ENCODE data around the gene MIER2.

The MIER2 gene

DNA sequence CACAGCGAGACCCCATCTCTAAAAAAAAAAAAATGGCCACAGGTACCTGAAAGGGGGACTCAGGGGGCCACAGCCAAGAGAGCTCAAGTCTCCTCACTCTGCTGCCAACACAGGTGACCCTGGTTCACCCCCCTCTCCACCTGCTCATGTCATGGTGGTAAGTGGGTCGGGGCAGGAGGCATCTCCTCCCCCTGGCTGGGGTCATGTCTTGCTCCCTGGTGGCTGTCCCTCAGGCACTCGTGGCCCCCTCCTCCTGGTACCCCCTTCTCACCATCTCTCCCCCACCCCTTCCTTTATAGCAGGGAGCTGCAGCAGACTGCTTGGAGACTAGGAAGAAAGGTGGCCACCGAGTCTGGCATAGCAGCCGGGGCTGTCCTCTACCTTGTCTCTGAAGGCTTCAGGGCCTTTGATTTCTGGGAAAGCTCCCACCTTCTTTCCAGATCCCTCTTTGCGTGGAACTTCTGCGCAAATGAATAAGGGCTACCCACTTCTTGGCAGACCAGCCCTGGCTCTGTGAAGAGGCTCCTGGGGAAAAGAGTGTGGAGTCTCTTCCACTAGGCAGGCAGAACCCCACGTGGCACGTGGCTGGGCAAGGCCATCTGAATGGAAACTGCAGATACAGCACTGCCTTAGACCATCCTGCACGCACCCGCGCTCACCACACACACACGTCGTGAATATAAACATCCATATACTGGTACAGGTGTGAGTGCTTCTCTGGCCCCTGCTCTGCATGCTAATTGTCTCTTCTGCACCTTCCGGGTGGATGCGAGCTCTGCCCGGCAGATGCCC lies 20.1 kb upstream of the MIER2 start:
- Histone ChIP-seq H3K9ac (ENCODE audit: low read length) (no peak overlapping the region), H3K4me1 (ENCODE audit: insufficient read depth, low read length, severe bottlenecking) (no peaks in the 10 kb centered on the region), H4K20me1 (ENCODE audit: insufficient read depth, low read length) (no peaks in the 10 kb centered on the region), H3K9me3 (ENCODE audit: low read length) (no peaks in the 10 kb centered on the region), H3K36me3 (ENCODE audit: insufficient read depth, low read length) (no peaks in the 10 kb centered on the region), H3K79me2 (ENCODE audit: insufficient read depth, low read length) (no peaks in the 10 kb centered on the region), H3K4me2 (ENCODE audit: low read length) (no peak overlapping the region), H3K27ac (ENCODE audit: low read depth, low read length, poor library complexity, severe bottlenecking) (no peak overlapping the region), H3K4me3 (ENCODE audit: low read depth, low read length, poor library complexity, severe bottlenecking) (no peak overlapping the region), H3F3A (ENCODE audit: insufficient read depth, low read length) (no peaks in the 10 kb centered on the region), H3K9me2 (ENCODE audit: low read depth, low read length) (no peaks in the 10 kb centered on the region), H3K27me3 (ENCODE audit: insufficient read depth, low read length) (no peaks in the 10 kb centered on the region; the same call in 1 of the 2 replicates), H2AFZ (ENCODE audit: low read length) (no peak overlapping the region)
- TF ChIP-seq, protein P1, sequence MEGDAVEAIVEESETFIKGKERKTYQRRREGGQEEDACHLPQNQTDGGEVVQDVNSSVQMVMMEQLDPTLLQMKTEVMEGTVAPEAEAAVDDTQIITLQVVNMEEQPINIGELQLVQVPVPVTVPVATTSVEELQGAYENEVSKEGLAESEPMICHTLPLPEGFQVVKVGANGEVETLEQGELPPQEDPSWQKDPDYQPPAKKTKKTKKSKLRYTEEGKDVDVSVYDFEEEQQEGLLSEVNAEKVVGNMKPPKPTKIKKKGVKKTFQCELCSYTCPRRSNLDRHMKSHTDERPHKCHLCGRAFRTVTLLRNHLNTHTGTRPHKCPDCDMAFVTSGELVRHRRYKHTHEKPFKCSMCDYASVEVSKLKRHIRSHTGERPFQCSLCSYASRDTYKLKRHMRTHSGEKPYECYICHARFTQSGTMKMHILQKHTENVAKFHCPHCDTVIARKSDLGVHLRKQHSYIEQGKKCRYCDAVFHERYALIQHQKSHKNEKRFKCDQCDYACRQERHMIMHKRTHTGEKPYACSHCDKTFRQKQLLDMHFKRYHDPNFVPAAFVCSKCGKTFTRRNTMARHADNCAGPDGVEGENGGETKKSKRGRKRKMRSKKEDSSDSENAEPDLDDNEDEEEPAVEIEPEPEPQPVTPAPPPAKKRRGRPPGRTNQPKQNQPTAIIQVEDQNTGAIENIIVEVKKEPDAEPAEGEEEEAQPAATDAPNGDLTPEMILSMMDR (IDR thresholded peaks at IDR 0.05; ENCODE audit: low read length) = no peak
- no peak for TF ChIP-seq EZH2 (IDR thresholded peaks at IDR 0.05; ENCODE audit: borderline replicate concordance, low read length)

DNA sequence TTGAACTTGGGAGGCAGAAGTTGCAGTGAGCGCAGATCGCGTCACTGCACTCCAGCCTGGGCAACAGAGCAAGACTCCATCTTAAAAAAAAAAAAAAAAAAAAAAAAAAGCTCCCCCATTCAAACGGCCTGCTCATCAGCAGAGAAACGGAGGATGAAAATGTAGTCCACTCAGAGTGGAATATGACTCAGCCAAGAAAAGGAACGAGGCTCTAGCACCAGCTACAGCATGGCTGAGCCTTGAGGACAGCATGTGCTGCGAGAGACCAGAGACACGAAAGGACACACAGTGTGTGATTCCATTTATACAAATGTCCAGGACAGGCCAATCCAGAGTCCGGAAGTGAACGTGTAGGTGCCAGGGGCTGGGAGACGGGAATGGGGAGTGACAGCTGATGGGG lies 18.1 kb upstream of the MIER2 start:
- Histone ChIP-seq H3K27ac (ENCODE audit: low read depth, low read length, poor library complexity, severe bottlenecking) (no peak overlapping the region), H3K79me2 (ENCODE audit: insufficient read depth, low read length) (no peaks in the 10 kb centered on the region), H3F3A (ENCODE audit: insufficient read depth, low read length) (no peaks in the 10 kb centered on the region), H3K9me2 (ENCODE audit: low read depth, low read length) (no peaks in the 10 kb centered on the region), H4K20me1 (ENCODE audit: insufficient read depth, low read length) (no peaks in the 10 kb centered on the region), H3K4me1 (ENCODE audit: insufficient read depth, low read length, severe bottlenecking) (no peaks in the 10 kb centered on the region), H3K9me3 (ENCODE audit: low read length) (no peaks in the 10 kb centered on the region), H3K9ac (ENCODE audit: low read length) (no peak overlapping the region), H3K4me2 (ENCODE audit: low read length) (no peak overlapping the region), H3K27me3 (ENCODE audit: insufficient read depth, low read length) (no peaks in the 10 kb centered on the region; the same call in 1 of the 2 replicates), H3K4me3 (ENCODE audit: low read depth, low read length, poor library complexity, severe bottlenecking) (no peak overlapping the region), H2AFZ (ENCODE audit: low read length) (no peak overlapping the region), H3K36me3 (ENCODE audit: insufficient read depth, low read length) (no peaks in the 10 kb centered on the region)
- TF ChIP-seq, protein P1 (IDR thresholded peaks at IDR 0.05; ENCODE audit: low read length) = no peak
- TF ChIP-seq EZH2 (IDR thresholded peaks at IDR 0.05; ENCODE audit: borderline replicate concordance, low read length) = no peak

DNA sequence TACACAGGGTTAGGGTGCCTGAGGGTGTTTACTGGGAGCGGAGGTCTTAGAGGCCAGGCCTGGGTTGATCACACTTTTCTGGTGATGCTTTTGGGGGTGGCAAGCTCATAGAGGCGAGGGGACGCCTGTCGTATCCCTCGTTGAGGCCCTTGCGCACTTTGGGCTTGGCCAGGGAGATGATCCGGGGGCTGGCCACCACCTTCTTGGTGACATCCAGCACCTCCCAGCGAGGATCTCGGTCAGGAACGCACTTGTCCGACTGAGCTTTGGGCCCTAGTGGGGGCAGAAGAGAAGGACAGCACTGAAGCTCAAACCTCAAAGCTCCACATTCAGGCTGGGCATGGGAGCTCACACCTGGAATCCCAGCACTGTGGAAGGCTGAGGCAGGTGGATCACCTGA lies 17.6 kb upstream of the MIER2 start:
- no peaks in the 10 kb centered on the region; the same call in 1 of the 2 replicates for H3K27me3 ChIP-seq (ENCODE audit: insufficient read depth, low read length)

More for the DNA sequence above, 17.6 kb upstream of the MIER2 start:
- no peaks in the 10 kb centered on the region for H3K79me2 ChIP-seq (ENCODE audit: insufficient read depth, low read length)
- H2AFZ ChIP-seq (ENCODE audit: low read length) = no peak overlapping the region
- TF ChIP-seq EZH2 (IDR thresholded peaks at IDR 0.05; ENCODE audit: borderline replicate concordance, low read length) = no peak
- TF ChIP-seq, protein P1 (IDR thresholded peaks at IDR 0.05; ENCODE audit: low read length) = no peak
- H3K4me3 ChIP-seq (ENCODE audit: low read depth, low read length, poor library complexity, severe bottlenecking) = no peak overlapping the region
- no peaks in the 10 kb centered on the region for H3F3A ChIP-seq (ENCODE audit: insufficient read depth, low read length)
- no peaks in the 10 kb centered on the region for H3K4me1 ChIP-seq (ENCODE audit: insufficient read depth, low read length, severe bottlenecking)
- H3K36me3 ChIP-seq (ENCODE audit: insufficient read depth, low read length) = no peaks in the 10 kb centered on the region
- H4K20me1 ChIP-seq (ENCODE audit: insufficient read depth, low read length) = no peaks in the 10 kb centered on the region
- H3K9ac ChIP-seq (ENCODE audit: low read length) = no peak overlapping the region
- no peak overlapping the region for H3K4me2 ChIP-seq (ENCODE audit: low read length)
- H3K27ac ChIP-seq (ENCODE audit: low read depth, low read length, poor library complexity, severe bottlenecking) = no peak overlapping the region
- H3K9me3 ChIP-seq (ENCODE audit: low read length) = no peaks in the 10 kb centered on the region
- H3K9me2 ChIP-seq (ENCODE audit: low read depth, low read length) = no peaks in the 10 kb centered on the region

Data from OCI-LY1 (cell line).